H1 (cell line): ENCODE measurements around the gene MUSTN1.

Experiments
- ATF3 ChIP-seq: IDR thresholded peaks from 2 replicates; pipeline ENCODE4 v1.6.1; 2011; ENCODE audit warnings: low read depth, mild to moderate bottlenecking, low read length; ENCODE audit not compliant: insufficient read depth
- CTCF ChIP-seq, 3 experiments: IDR thresholded peaks; 1 replicate in 2 of 3; 2 replicates in 1 of 3; pipeline versions ENCODE4 v1.5.1 to v1.6.1; 2011; ENCODE audit warnings: low read length in 3 of 3, mild to moderate bottlenecking in 3 of 3, inconsistent platforms in 2 of 3, low read depth in 1 of 3, moderate library complexity in 1 of 3; ENCODE audit not compliant: insufficient read depth in 1 of 3; ENCODE audit errors: control extremely low read depth in 1 of 3
- E2F6 ChIP-seq: IDR thresholded peaks from 2 replicates; pipeline ENCODE4 v1.6.1; 2012; ENCODE audit warnings: inconsistent platforms
- EGR1 ChIP-seq: IDR thresholded peaks from 2 replicates; pipeline ENCODE4 v1.6.1; 2011; ENCODE audit warnings: low read depth, low read length, borderline replicate concordance
- EZH2 ChIP-seq: fragments of 200-600 bp; sonication (generic); IDR thresholded peaks from 2 replicates; pipeline ENCODE4 v1.7.1; 2012; ENCODE audit warnings: low read depth, mild to moderate bottlenecking, moderate library complexity, low read length, inconsistent platforms; ENCODE audit not compliant: severe bottlenecking
- JUN ChIP-seq: IDR thresholded peaks from 2 replicates; pipeline ENCODE4 v1.6.1; 2011; ENCODE audit warnings: low read depth, mild to moderate bottlenecking, improper control_type of control experiment, low read length
- POLR2A ChIP-seq, 2 experiments: IDR thresholded peaks; 1 replicate in 1 of 2; 2 replicates in 1 of 2; pipeline ENCODE4 v1.6.1; 2011; ENCODE audit warnings: low read depth in 2 of 2, low read length in 2 of 2, mild to moderate bottlenecking in 2 of 2; ENCODE audit errors: control extremely low read depth in 1 of 2
- POLR2AphosphoS5 ChIP-seq: IDR thresholded peaks from 2 replicates; pipeline ENCODE4 v1.6.1; 2011; ENCODE audit warnings: low read depth, low read length
- TEAD4 ChIP-seq: IDR thresholded peaks from 2 replicates; pipeline ENCODE4 v1.6.1; 2012; ENCODE audit warnings: low read depth, low read length, inconsistent platforms, mixed read lengths

- TF ChIP-seq E2F6 = no peak
- TF ChIP-seq POLR2A (IDR thresholded peaks at IDR 0.05; ENCODE audit: control extremely low read depth in 1 of 2, low read depth in 2 of 2, low read length in 2 of 2) = no peak
- no peak for TF ChIP-seq CTCF (IDR thresholded peaks at IDR 0.05; ENCODE audit: control extremely low read depth in 1 of 3, insufficient read depth in 1 of 3, low read depth in 1 of 3, low read length in 3 of 3)
- no peak for TF ChIP-seq TEAD4
- no peak for TF ChIP-seq EZH2
- no peak for TF ChIP-seq EGR1
- TF ChIP-seq JUN = no peak
- no peak for TF ChIP-seq ATF3
- TF ChIP-seq POLR2AphosphoS5 = no peak
These were observed 9.1 kb upstream of the MUSTN1 start for GRCh38 chr3:52843881-52844280.
